GM12865 (cell line): Measurements from ENCODE around the gene TOR4A.

Source experiments
- DNase-seq: peaks from one replicate; pipeline ENCODE4 v3.0.0; 2010; ENCODE audit warnings: low read depth
- H3K4me3 ChIP-seq: 2 replicates; pipeline ENCODE4 v1.5.1; 2011; ENCODE audit warnings: mild to moderate bottlenecking, low read depth, low read length, control low read depth
- CTCF ChIP-seq: IDR thresholded peaks from 2 replicates; pipeline ENCODE4 v1.5.1; 2011; ENCODE audit warnings: low read length, control low read depth, low read depth, inconsistent platforms; ENCODE audit not compliant: insufficient read depth; ENCODE audit errors: missing control alignments

The TOR4A gene

GRCh38 chr9:137307255-137308056 is 29.9 kb downstream of the TOR4A start:
- DNase-seq: no peak
- TF ChIP-seq CTCF: no peak
- H3K4me3 ChIP-seq: no peak overlapping the region

- TF ChIP-seq CTCF: no peak
- no peak overlapping the region for H3K4me3 ChIP-seq
- no peak for DNase-seq
Observed at GRCh38 chr9:137308057-137308619, 30.6 kb downstream of the TOR4A start.

- no peak for TF ChIP-seq CTCF
- H3K4me3 ChIP-seq: no peak overlapping the region
- no peak for DNase-seq
Observed at GRCh38 chr9:137309368-137310188, 32.1 kb downstream of the TOR4A start.

- no peak for TF ChIP-seq CTCF
- no peak for DNase-seq
- no peak overlapping the region for H3K4me3 ChIP-seq
Observed at GRCh38 chr9:137310189-137311052, 32.9 kb downstream of the TOR4A start.

- TF ChIP-seq CTCF: no peak
- no peak overlapping the region for H3K4me3 ChIP-seq
- no peak for DNase-seq
Observed at GRCh38 chr9:137311171-137311985, 33.9 kb downstream of the TOR4A start.
